Activated CD8-positive, alpha-beta memory T cell treated with anti-CD3 and anti-CD28 coated beads, Interleukin-2, amount 50 U/mL, for 24 hours (primary cell): Measurements from ENCODE around the gene FLT3.

Experiments
- DNase-seq: peaks from one replicate; pipeline ENCODE4 v3.0.0-alpha.2; 2020; ENCODE audit errors: extremely low read depth

FLT3 gene

DNA sequence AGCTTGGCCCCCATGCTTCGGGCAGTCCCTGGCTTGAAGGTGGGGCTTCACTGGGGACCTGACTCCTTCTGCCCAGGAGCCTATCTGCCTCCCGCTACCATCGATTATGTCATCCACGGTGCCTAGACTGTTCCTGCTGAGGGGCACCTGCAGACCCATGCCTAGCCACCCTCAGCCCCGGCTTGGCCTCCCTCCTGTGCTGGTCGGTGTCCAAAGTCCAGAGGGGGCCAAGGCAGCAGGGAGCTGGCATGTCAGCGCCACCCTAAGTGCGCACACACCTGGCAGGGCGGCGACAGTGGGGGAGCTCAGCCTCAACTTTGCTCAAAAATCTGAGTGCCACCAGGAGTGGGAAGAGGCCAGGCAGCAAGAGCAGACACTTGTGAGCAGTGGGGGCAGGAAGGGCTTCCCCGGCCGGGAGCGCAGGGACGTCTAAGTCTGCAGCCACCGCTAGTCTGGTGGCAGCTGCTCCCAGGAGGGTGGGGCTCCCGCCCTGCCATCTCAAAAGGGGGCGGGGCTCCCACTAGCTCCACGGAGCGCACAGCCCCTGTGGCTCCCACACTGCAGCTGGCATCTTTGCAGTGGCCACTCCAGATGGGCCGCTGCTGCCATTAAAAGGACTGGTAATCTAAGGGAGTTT is 98.4 kb downstream of the FLT3 start:
- no peak for DNase-seq

GRCh38 chr13:28001049-28001448 is 99.3 kb downstream of the FLT3 start:
- DNase-seq: no peak

DNA sequence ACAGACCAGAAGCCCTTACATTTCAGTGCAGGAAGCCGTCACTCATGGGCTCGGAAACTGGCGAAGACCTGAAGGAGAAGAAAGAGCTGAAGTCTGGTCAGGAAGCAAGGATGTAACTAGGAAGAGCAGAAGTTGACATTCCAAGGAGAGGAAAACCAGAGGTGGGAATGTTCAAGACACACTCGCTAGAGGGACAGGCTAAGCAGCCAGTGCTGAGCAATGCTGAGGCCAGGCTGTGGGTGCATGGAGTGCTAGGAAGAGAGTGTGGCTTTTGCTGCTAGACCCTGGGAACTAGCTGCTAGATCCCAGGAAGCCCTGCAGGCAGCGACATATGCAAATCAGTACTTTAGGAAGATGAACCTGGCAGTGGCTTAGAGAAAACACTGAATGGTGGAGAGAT is 99.8 kb downstream of the FLT3 start:
- DNase-seq: no peak

DNA sequence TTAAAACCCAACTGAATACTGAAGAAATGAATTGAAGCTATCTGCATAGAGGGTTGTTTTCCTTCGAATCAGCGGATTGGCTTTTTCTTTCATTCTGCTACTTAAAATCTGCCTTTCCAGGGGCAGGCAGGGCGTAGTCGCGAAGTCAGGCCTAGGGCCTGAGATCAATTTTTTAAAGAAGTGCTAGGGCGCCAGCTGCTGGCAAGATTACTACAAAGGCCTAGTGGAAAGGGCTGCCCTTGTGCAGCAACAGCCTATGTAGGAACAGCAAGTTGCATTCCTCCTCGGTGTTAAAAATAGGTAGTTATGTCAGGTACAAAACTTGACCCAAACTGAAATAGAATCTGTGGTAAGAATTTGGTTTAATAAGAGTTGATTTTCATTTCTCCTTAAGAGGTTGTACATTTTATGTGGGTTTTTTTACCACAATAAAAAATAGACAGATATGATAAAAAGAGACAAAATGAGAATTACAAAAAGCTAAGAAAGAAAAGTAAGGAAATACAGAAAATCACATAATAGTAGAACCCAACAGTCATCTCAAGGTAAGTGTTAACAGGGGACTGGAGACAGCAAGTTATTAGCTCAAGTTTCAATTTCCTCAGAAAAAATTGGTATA is 102.4 kb downstream of the FLT3 start:
- DNase-seq: no peak

GRCh38 chr13:27991881-27992280 is 108.5 kb downstream of the FLT3 start:
- DNase-seq: no peak

- no peak for DNase-seq
These were observed 111.9 kb downstream of the FLT3 start, which contains the start of gene URAD for GRCh38 chr13:27988520-27988919. TSS of gene URAD (minus strand) at chr13:27988693. CDS start at chr13:27988637, 56 bp downstream.

GRCh38 chr13:27985600-27985999 is 114.8 kb downstream of the FLT3 start:
- DNase-seq: no peak

DNA sequence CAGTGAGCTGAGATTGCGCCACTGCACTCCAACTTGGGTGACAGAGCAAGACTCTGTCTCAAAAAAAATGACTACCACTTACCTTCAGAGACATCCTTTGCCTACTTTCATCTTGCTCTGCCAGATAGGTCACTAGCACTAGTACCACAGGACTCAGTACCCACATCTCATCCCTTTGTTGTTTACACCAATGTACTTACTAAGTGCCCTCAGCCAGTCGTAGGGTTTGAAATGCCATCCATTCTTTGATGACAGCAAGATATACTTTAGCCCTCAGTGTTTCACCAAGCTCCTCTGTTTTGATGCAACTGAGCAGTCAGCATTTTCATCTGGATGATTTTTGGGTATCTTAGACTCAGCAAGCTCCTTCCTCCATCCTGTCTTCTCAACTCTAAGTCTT is 118.0 kb downstream of the FLT3 start:
- no peak for DNase-seq

- no peak for DNase-seq
These were observed 119.2 kb downstream of the FLT3 start for GRCh38 chr13:27981006-27981708.

GRCh38 chr13:27980280-27980998 is 119.9 kb downstream of the FLT3 start:
- no peak for DNase-seq

GRCh38 chr13:27979765-27980279 is 120.6 kb downstream of the FLT3 start:
- DNase-seq: no peak

- no peak for DNase-seq
These were observed 121.3 kb downstream of the FLT3 start for GRCh38 chr13:27979001-27979643.

DNA sequence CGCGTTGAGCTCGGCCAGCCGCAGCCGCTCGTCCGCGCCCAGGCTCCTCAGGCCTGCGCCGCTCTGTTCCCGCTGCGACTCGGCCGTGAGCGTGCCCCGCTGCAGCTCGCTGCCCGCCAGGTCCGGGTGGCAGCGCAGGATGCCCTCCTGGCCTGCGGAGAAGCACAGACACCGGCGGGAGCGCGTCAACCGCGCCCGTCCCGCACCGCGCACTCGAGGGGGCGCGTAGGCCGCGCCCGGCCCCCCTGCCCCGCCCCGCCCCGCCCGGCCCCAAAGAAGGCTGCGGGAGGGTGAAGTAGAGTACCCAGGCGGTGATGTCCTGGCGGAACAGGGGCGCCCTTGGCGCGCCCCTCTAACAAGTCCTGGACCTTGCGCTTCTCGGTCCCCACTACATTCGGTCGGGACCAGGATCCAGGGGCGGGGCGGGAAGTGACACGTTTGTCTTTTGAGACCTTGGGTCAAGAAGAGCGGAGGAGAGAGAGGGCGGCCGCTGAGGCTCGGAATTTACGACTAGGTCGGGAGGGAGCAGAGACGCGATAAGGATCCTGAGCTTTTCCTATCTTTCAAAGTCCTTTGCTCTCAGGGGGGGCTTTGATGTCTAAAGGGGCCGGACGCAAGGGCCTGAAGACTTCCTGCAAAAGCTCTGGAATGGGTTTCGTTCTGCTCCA is 121.9 kb downstream of the FLT3 start:
- no peak for DNase-seq

DNA sequence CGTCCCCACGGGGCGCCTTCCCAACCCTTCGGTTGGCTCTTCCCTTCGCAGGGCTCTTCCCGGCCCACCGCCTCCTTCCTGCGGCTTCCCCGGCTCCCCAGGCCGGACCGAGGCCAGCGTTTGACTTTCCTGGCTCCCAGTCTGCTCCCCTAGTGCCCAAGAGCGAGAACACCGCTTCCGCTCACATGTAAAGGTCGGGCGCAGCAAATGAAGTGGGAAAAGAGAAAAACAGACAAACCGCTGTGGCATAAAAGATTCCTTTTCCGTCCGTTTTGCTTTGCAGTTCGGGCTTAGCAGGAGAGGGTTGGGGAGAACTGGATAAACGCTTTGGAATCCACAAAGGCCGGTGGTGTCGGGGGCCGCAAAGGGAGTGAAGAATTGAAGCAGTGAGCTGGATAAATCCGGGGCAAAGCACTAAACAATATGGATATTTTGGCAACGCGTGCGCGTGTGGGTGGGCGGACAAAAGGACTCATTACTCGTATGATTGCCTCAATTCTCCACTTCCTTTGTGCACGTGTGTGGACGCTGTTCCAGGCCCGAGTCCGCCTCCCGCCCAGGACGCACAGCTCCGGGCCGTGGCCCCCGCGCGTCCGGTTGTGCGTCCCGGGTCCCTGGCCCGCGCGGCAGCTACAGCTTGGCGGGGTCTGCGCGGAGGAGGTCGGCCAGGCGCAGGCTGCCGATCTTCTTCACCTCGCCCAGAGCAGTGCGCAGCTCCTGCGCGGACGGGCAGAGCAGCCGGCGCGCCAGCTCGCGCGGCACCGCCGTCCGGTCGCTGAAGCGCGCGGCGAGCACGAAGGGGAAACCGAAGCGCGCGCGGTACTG is 122.7 kb downstream of the FLT3 start:
- DNase-seq: no peak

DNA sequence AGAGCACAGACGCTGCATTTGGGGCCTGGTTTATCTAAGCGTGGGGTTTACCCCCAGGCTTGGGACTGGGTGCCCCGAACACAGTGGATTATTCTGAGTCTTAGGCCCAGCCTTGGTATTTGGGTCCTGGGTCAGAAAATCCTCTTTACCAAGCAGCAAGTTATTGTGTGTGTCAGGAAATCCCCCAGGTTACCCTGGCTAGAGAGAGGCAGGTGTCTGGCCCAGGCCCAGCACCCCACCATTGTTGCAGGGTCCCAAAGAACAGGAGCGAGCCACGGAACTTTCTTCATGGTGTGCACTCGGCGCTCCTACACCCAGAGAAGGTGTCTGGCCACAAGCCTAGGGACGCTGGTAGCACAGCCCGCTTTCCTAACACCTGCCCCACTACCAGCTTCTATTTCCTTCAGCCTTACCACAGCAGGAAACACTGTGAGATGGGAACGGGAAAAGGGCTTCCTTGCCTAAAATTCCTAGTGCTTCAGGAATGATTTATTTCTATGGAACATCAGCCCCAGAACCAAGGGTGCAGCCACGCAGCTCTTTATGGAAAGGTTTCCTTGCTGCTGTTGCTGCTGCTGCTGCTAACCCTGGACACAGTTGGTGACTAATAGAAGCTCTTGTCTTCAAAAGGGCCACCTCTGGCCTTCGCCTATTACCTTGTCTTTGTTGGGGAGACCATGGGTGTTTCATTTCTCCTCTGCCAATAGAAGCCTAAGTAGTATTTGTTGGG is 123.8 kb downstream of the FLT3 start:
- DNase-seq: no peak

GRCh38 chr13:27975564-27976361 is 124.6 kb downstream of the FLT3 start:
- DNase-seq: no peak

DNA sequence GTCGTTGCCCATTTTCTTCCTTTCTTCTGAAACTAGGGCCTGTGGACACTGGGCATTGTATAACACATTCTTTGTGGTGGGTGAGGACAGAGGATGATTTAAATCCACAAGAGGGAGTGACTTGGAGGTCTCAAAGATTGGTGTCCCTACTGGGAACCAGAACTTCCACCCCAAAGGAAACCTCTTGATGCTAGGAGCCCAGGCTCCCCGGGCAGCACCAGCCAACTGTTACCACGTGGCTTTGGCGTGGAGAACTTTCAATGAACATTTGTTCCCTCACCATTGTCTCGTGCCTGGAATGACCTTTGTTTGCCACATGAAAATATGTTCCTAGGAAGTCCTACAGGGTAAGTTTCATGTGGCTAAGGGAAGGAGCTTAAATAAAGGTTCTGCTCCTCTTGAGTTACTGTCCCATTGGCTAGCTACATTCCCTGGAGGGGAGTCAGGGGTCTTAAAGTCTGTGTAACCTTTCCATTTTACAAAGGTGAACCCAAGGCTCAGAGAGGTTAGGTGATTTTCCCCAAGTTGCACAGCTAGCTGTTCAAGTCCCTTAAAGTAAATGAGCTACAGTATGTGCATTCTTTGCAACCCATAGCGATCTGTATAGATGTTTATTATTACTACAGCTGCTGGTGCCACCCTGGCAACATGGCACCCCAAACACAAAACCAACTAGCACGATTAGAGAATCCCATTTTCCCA is 126.3 kb downstream of the FLT3 start:
- no peak for DNase-seq

- no peak for DNase-seq
These were observed 127.1 kb downstream of the FLT3 start for GRCh38 chr13:27973291-27973690.
